Astrocyte (in vitro differentiated cells and primary cell): ENCODE measurements around the gene FOXJ3. TPM values are rescaled to one million over a fixed set of nuclear protein-coding genes. Genes with fewer than 3 reads are reported as not detected.

Experiments used
- DNase-seq: peaks from one replicate; pipeline ENCODE4 v3.0.0-alpha.2; 2010; ENCODE audit warnings: low read depth
- FAIRE-seq: peaks from 2 replicates; lab custom pipeline; 2011; peaks lifted over from hg19 to GRCh38; lab: Jason Lieb, UNC
- H2AFZ ChIP-seq: 2 replicates; pipeline ENCODE4 v1.6.0; 2012; ENCODE audit warnings: low read depth, low read length, inconsistent platforms
- H3K27ac ChIP-seq: 2 replicates; pipeline ENCODE4 v1.5.1; 2011; ENCODE audit warnings: low read depth, low read length, inconsistent platforms
- H3K27me3 ChIP-seq: 2 replicates; pipeline ENCODE4 v1.6.0; 2011; ENCODE audit warnings: low read length, inconsistent platforms; ENCODE audit not compliant: insufficient read depth
- H3K36me3 ChIP-seq: 2 replicates; pipeline ENCODE4 v1.5.1; 2011; ENCODE audit warnings: low read length, inconsistent platforms; ENCODE audit not compliant: insufficient read depth
- H3K4me1 ChIP-seq: 2 replicates; pipeline ENCODE4 v1.5.1; 2011; ENCODE audit warnings: low read length, inconsistent platforms; ENCODE audit not compliant: insufficient read depth
- H3K4me2 ChIP-seq: 2 replicates; pipeline ENCODE4 v1.6.0; 2012; ENCODE audit warnings: low read length, inconsistent platforms
- H3K4me3 ChIP-seq: 2 replicates; pipeline ENCODE4 v1.5.1; 2011; ENCODE audit warnings: low read depth, mild to moderate bottlenecking, low read length, inconsistent platforms; ENCODE audit not compliant: insufficient read depth
- H3K79me2 ChIP-seq: 2 replicates; pipeline ENCODE4 v1.6.0; 2012; ENCODE audit warnings: mild to moderate bottlenecking, low read length, inconsistent platforms; ENCODE audit not compliant: insufficient read depth
- H3K9ac ChIP-seq: 2 replicates; pipeline ENCODE4 v1.6.0; 2012; ENCODE audit warnings: mild to moderate bottlenecking, low read length, inconsistent platforms
- H3K9me3 ChIP-seq: 2 replicates; pipeline ENCODE4 v1.5.1; 2012; ENCODE audit warnings: low read depth, mild to moderate bottlenecking, low read length, inconsistent platforms; ENCODE audit not compliant: insufficient read depth
- H4K20me1 ChIP-seq: 2 replicates; pipeline ENCODE4 v1.6.0; 2012; ENCODE audit warnings: low read length, inconsistent platforms; ENCODE audit not compliant: insufficient read depth
- H3K27ac Mint-ChIP-seq: one replicate; pipeline ENCODE4 v1.8.0; 2021; ENCODE audit warnings: mild to moderate bottlenecking, mixed read lengths; ENCODE audit not compliant: unreplicated experiment
- H3K27me3 Mint-ChIP-seq: one replicate; pipeline ENCODE4 v1.8.0; 2021; ENCODE audit warnings: low read depth, mixed read lengths; ENCODE audit not compliant: unreplicated experiment
- H3K36me3 Mint-ChIP-seq: one replicate; pipeline ENCODE4 v1.8.0; 2021; ENCODE audit warnings: low read depth, mixed read lengths; ENCODE audit not compliant: unreplicated experiment
- H3K4me1 Mint-ChIP-seq: one replicate; pipeline ENCODE4 v1.8.0; 2021; ENCODE audit warnings: low read depth, mixed read lengths; ENCODE audit not compliant: unreplicated experiment
- H3K4me3 Mint-ChIP-seq: one replicate; pipeline ENCODE4 v1.8.0; 2021; ENCODE audit warnings: mild to moderate bottlenecking, moderate library complexity, mixed read lengths; ENCODE audit not compliant: unreplicated experiment
- H3K9me3 Mint-ChIP-seq: one replicate; pipeline ENCODE4 v1.8.0; 2021; ENCODE audit warnings: mild to moderate bottlenecking, mixed read lengths; ENCODE audit not compliant: unreplicated experiment
- CTCF ChIP-seq: IDR thresholded peaks from 2 replicates; pipeline ENCODE4 v1.5.1; 2011; ENCODE audit warnings: low read depth, mild to moderate bottlenecking, inconsistent platforms, low read length, moderate library complexity; ENCODE audit not compliant: insufficient read depth
- EZH2 ChIP-seq: IDR thresholded peaks from 2 replicates; pipeline ENCODE4 v1.6.1; 2012; ENCODE audit warnings: mild to moderate bottlenecking, low read length, inconsistent platforms; ENCODE audit not compliant: insufficient read depth
- total RNA-seq: library from RNA; stranded (reverse); gene quantifications from 2 replicates; pipeline ENCODE4 v1.2.1, GENCODE V29; 2021

FOXJ3 gene
- total RNA-seq, 1 donor from 2014 or later: 41.9 TPM

- Histone ChIP-seq H3K79me2 (no peaks in the 10 kb centered on the region), H3K27me3 (peaks cover 5% of the 10 kb centered on the region), H3K4me3 (no peak overlapping the region), H3K4me2 (no peak overlapping the region), H3K4me1 (no peaks in the 10 kb centered on the region), H3K9me3 (no peaks in the 10 kb centered on the region), H3K27ac (no peak overlapping the region), H3K9ac (no peak overlapping the region), H2AFZ (no peak overlapping the region), H3K36me3 (no peaks in the 10 kb centered on the region), H4K20me1 (no peaks in the 10 kb centered on the region)
- Mint-ChIP-seq H3K9me3 (no peaks in the 10 kb centered on the region), H3K27me3 (peaks cover 23% of the 10 kb centered on the region), H3K27ac (no peak overlapping the region), H3K4me3 (no peak overlapping the region), H3K36me3 (no peaks in the 10 kb centered on the region), H3K4me1 (no peaks in the 10 kb centered on the region)
- TF ChIP-seq EZH2 (no peak), CTCF (no peak)
- FAIRE-seq (no peak), DNase-seq (no peak)
Measured at GRCh38 chr1:42128499-42128898, 206.5 kb downstream of the FOXJ3 start.

GRCh38 chr1:42127767-42128166, 207.3 kb downstream of the FOXJ3 start:
- FAIRE-seq: no peak
- H3K27ac Mint-ChIP-seq: no peak overlapping the region

More at GRCh38 chr1:42127767-42128166, 207.3 kb downstream of the FOXJ3 start:
- TF ChIP-seq CTCF: no peak
- TF ChIP-seq EZH2: no peak
- H3K36me3 Mint-ChIP-seq: no peaks in the 10 kb centered on the region
- Histone ChIP-seq H3K9me3 (no peaks in the 10 kb centered on the region), H2AFZ (no peak overlapping the region), H4K20me1 (no peaks in the 10 kb centered on the region), H3K4me1 (no peaks in the 10 kb centered on the region), H3K79me2 (no peaks in the 10 kb centered on the region), H3K27me3 (peaks cover 5% of the 10 kb centered on the region), H3K27ac (no peak overlapping the region), H3K36me3 (no peaks in the 10 kb centered on the region), H3K9ac (no peak overlapping the region), H3K4me3 (no peak overlapping the region), H3K4me2 (no peak overlapping the region)
- no peaks in the 10 kb centered on the region for H3K9me3 Mint-ChIP-seq
- no peaks in the 10 kb centered on the region for H3K4me1 Mint-ChIP-seq
- H3K4me3 Mint-ChIP-seq: no peak overlapping the region
- no peak for DNase-seq
- H3K27me3 Mint-ChIP-seq: peaks cover 23% of the 10 kb centered on the region

Other genes with a start within 250 kb of the FOXJ3 start
- not detected in 2 replicates for gene GUCA2B, start 181.8 kb downstream of the FOXJ3 start, total RNA-seq
- not detected in 2 replicates for gene GUCA2A, start 170.5 kb downstream of the FOXJ3 start, total RNA-seq
- gene RIMKLA, start 45.6 kb upstream of the FOXJ3 start, total RNA-seq: 0.12 and 0.20 TPM in 2 replicates
- gene ZMYND12, start 120.8 kb upstream of the FOXJ3 start, total RNA-seq: 0.23 TPM in 1 of 2 replicates, not detected in the other
- 23.4 and 26.8 TPM in 2 replicates for gene PPCS, start 121.3 kb upstream of the FOXJ3 start, total RNA-seq
- 2.2 and 2.5 TPM in 2 replicates for gene CCDC30, start 128.1 kb upstream of the FOXJ3 start, total RNA-seq